Upper lobe of left lung (tissue), 6 donors: ENCODE measurements around the gene ATAT1. TPM values are rescaled to one million over a fixed set of nuclear protein-coding genes. Genes with fewer than 3 reads are reported as not detected.

Experiments
- ATAC-seq, 2 donors: fragments of 200-7000 bp; cut with Tn5 transposase; one replicate each; pipeline ENCODE4 v1.9.1; 2022; ENCODE audit warnings: mild to moderate bottlenecking in 2 of 2, moderate library complexity in 2 of 2; ENCODE audit not compliant: low FRiP score in 2 of 2
- DNase-seq, 2 donors: peaks; one replicate each; pipeline ENCODE4 v3.0.0-alpha.2; 2019 to 2020
- H3K27ac ChIP-seq, 4 donors: fragments of 200-600 bp; sonication (generic); one replicate each; pipeline ENCODE4 v1.5.1; 2016 to 2019
- H3K27me3 ChIP-seq, 4 donors: fragments of 200-600 bp; sonication (generic); one replicate each; pipeline ENCODE4 v1.5.1; 2017 to 2019
- H3K36me3 ChIP-seq, 4 donors: fragments of 200-600 bp; sonication (generic); one replicate each; pipeline ENCODE4 v1.5.1; 2016 to 2019
- H3K4me1 ChIP-seq, 4 donors: fragments of 200-600 bp; sonication (generic); one replicate each; pipeline ENCODE4 v1.5.1; 2018 to 2019
- H3K4me3 ChIP-seq, 4 donors: fragments of 200-600 bp; sonication (generic); one replicate each; pipeline ENCODE4 v1.5.1; 2017 to 2019; ENCODE audit warnings: mild to moderate bottlenecking in 2 of 4, moderate library complexity in 1 of 4
- H3K9me3 ChIP-seq, 4 donors: fragments of 200-600 bp; sonication (generic); one replicate each; pipeline ENCODE4 v1.5.1; 2018 to 2019
- CTCF ChIP-seq, 6 experiments: fragments of 450-650 bp in 4 of 6; fragments of 200-600 bp in 2 of 6; sonication (generic) in 2 of 6; IDR thresholded peaks; one replicate each; pipeline ENCODE4 v1.5.1; 2016 to 2019; ENCODE audit warnings: antibody characterized with exemption in 6 of 6
- EP300 ChIP-seq, 4 donors: sonication (generic); formaldehyde crosslinking; IDR thresholded peaks; one replicate each; pipeline ENCODE4 v1.5.1; 2017; ENCODE audit warnings: antibody characterized with exemption in 4 of 4, control low read depth in 2 of 4
- POLR2A ChIP-seq, 4 donors: fragments of 450-650 bp; IDR thresholded peaks; one replicate each; pipeline ENCODE4 v1.5.1; 2016 to 2017; ENCODE audit warnings: antibody characterized with exemption in 4 of 4, mild to moderate bottlenecking in 2 of 4
- POLR2AphosphoS5 ChIP-seq, 2 donors: sonication (generic); formaldehyde crosslinking; IDR thresholded peaks; one replicate each; pipeline ENCODE4 v1.5.1; 2017; ENCODE audit warnings: antibody characterized with exemption in 2 of 2
- WGBS, 2 donors: methylation state at CpG; one replicate each; pipeline ENCODE4 v1.1.5; 2017 to 2018; 5-methylcytosine and 5-hydroxymethylcytosine counted together
- small RNA-seq, 4 donors: library from RNA; depleted of rRNA; stranded (forward); fragments of <200 nt; gene quantifications; one replicate each; pipeline ENCODE3, GENCODE V24; 2016
- total RNA-seq, 6 donors: library from RNA; depleted of rRNA in 4 of 6; stranded (reverse); fragments of >200 nt in 4 of 6; gene quantifications; one replicate each; pipeline versions ENCODE4 v1.1.0 to v1.2.1, GENCODE V29; 2016 to 2021
- donor health status: DM: no; HTN: no; CAD: no; lungs with moderate emphysema.
- donor health status: DM: no; HTN: yes; CAD: no; lungs with severe emphysema.

ATAT1 gene
- total RNA-seq, 6 donors from 2014 or later, result 3.1 to 36.7 (median 6.2) TPM

DNA sequence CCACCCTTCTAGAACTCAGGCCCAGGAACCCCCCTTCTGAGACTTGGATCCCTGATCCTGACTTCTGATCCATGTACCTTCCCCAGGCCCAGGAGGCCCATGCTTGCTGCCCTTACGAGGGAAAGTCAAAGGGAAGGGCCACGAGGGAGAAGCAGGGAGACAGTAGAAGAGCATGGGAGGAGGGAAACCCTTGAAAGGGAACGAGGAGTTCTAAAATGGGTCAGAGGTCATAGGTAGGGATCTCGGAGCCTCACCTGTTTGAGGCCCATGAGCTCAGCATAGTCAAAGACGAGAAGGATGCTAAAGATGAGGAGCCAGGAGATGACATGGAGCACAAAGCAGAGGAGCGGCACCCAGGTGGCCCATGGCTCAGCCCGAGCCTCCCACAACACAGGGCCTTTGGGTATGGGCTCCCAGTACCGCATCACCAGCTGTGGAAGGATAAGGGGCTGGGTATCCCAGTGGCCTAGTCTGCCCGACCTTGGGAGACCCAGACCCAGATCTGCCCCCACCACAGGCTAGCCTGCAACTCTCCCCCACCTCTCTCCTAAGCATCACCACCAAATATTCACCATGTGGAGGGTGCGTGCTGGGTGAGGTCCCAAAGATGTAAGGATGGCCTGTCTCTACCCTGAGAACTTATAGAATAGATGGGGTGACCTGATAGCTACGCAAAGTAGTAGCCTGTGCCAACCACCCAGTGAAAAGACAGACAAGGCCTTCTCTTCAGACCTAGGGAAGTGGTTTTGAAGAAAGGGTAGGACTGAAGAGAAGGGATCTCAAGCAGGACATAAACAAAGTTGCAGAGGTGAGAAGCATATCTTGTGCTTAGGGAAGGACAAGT is 62.6 kb downstream of the ATAT1 start:
- TF ChIP-seq CTCF (IDR thresholded peaks at IDR 0.05) (no peak), EP300 (IDR thresholded peaks at IDR 0.05) (no peak), POLR2A (IDR thresholded peaks at IDR 0.05) (no peak), POLR2AphosphoS5 (IDR thresholded peaks at IDR 0.05) (no peak)
- H3K4me3 ChIP-seq, result peak overlapping the region in 1 of 4 donors; percentile 79
- WGBS, 2 donors, result 88 to 93% methylated on average over 11 of the region's 11 CpGs
- DNase-seq (peak in 1 of 2 donors; percentile 40), ATAC-seq (no peak)
- H3K36me3 ChIP-seq, result no peaks in the 10 kb centered on the region
- peak overlapping the region; percentile 99 to 100 (median 99) for H3K27ac ChIP-seq
- no peaks in the 10 kb centered on the region for H3K27me3 ChIP-seq
- no peaks in the 10 kb centered on the region for H3K9me3 ChIP-seq
- H3K4me1 ChIP-seq, result peaks cover 32 to 41% (median 37%) of the 10 kb centered on the region in 4 donors

- H3K27me3 ChIP-seq, result no peaks in the 10 kb centered on the region
- H3K4me1 ChIP-seq, result peaks cover 34 to 39% (median 36%) of the 10 kb centered on the region in 4 donors
- H3K36me3 ChIP-seq, result no peaks in the 10 kb centered on the region
- H3K4me3 ChIP-seq, result peak overlapping the region in 3 of 4 donors; percentile 68 to 79 (median 77)
- TF ChIP-seq EP300 (IDR thresholded peaks at IDR 0.05) (no peak), POLR2A (IDR thresholded peaks at IDR 0.05) (no peak), POLR2AphosphoS5 (IDR thresholded peaks at IDR 0.05) (no peak), CTCF (IDR thresholded peaks at IDR 0.05) (no peak)
- ATAC-seq (no peak), DNase-seq (no peak)
- peak overlapping the region; percentile 89 to 99 (median 99) for H3K27ac ChIP-seq
- WGBS, 2 donors, result 27 to 32% methylated on average over 4 of the region's 4 CpGs
- no peaks in the 10 kb centered on the region for H3K9me3 ChIP-seq
Observed at GRCh38 chr6:30689985-30690384, 63.3 kb downstream of the ATAT1 start.

DNA sequence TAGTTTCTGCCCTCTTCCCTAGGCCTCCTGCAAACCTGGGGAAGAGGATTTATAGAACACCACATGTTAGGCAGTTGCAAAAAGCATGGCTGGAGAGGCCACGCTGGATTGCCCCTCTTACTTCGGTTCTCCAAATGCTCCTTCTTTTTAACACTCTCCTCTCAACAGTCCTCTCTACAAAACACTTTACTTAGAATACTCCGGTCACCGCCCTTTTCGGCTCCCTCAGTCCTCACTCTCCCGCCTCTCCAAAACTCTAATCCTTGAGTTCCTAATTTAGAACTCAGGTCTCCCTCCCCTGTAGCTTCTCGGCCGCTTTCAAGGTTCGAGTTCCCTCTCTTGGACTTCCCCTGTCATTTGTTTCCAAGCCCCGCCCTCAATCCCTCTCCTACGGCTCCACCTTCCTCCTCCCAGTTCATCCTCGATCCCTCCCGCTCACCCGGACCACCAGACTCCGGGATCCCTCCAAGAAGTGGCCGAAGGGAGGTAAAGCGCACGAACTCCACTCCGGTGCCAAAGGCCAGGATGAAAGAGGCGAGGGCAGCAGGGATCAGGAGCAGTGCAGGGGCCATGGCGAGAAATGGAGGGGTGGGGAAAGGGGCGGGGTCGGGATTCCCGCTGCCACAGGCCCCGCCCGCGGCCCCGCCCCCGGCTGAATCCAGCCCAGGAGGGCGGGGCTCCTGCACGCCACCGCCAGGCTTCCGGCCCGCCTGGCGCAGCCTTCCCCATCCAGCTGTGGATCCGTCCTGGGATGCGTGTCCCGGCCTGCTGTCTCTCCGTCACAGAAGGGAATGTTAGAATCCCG is 63.9 kb downstream of the ATAT1 start, which contains the start of gene NRM:
TSS of gene NRM (minus strand) at position 582 of the 805 bp plus-strand sequence. CDS start at position 572, 10 bp downstream.
- Histone ChIP-seq H3K27ac (peak within 1 kb of the TSS; percentile 89 to 99 (median 99)), H3K9me3 (no peaks in the 10 kb centered on the region), H3K4me3 (peak within 1 kb of the TSS; percentile 56 to 79 (median 72)), H3K27me3 (no peaks in the 10 kb centered on the region), H3K36me3 (no peaks in the 10 kb centered on the region), H3K4me1 (peaks cover 28 to 38% (median 34%) of the 10 kb centered on the region in 4 donors)
- peak; percentile 89 to 97 for DNase-seq
- ATAC-seq, result peak; percentile 84 to 87
- WGBS, 2 donors, result 1% methylated on average over 26 to 40 of the region's 40 CpGs
- TF ChIP-seq POLR2A (IDR thresholded peaks at IDR 0.05), result peak in 1 of 4 donors; percentile 40
- TF ChIP-seq CTCF (IDR thresholded peaks at IDR 0.05), result no peak
- peak; percentile 44 to 70 for TF ChIP-seq POLR2AphosphoS5 (IDR thresholded peaks at IDR 0.05)
- TF ChIP-seq EP300 (IDR thresholded peaks at IDR 0.05), result peak in 1 of 4 donors; percentile 50

- Histone ChIP-seq H3K9me3 (no peaks in the 10 kb centered on the region), H3K36me3 (no peaks in the 10 kb centered on the region), H3K27me3 (no peaks in the 10 kb centered on the region), H3K4me1 (peaks cover 28 to 38% (median 33%) of the 10 kb centered on the region in 4 donors), H3K27ac (peak overlapping the region; percentile 89 to 99 (median 99)), H3K4me3 (peak overlapping the region in 3 of 4 donors; percentile 68 to 79 (median 77))
- DNase-seq (no peak), ATAC-seq (no peak)
- TF ChIP-seq EP300 (IDR thresholded peaks at IDR 0.05) (no peak), POLR2A (IDR thresholded peaks at IDR 0.05) (no peak)
- WGBS, 2 donors, result 18 to 22% methylated on average over 8 of the region's 8 CpGs
Observed at GRCh38 chr6:30691208-30691847, 64.7 kb downstream of the ATAT1 start.

Small RNAs within 50 kb of the gene (small RNA-seq; reads per million reads assigned to genes)
- gene MIR877, result 1.5 to 12.6 (median 6.1) reads per million in 4 donors

Other genes with a start within 250 kb of the ATAT1 start
- 1,000 to 10,000 TPM in 2 of 6 donors, 100 to 1,000 TPM in 4; 553 to 1,296 (median 975) TPM for gene HLA-E, start 137.4 kb upstream of the ATAT1 start, total RNA-seq
- 10 to 100 TPM; 30.4 to 60.6 (median 51.2) TPM for gene GNL1, start 70.4 kb upstream of the ATAT1 start, total RNA-seq
- 10 to 100 TPM in 1 of 6 donors, 1 to 10 TPM in 5; 6.0 to 13.6 (median 7.0) TPM for gene PRR3, start 69.6 kb upstream of the ATAT1 start, total RNA-seq
- 10 to 100 TPM; 41.2 to 57.6 (median 52.9) TPM for gene ABCF1, start 55.4 kb upstream of the ATAT1 start, total RNA-seq
- 10 to 100 TPM; 32.0 to 72.1 (median 50.7) TPM for gene PPP1R10, start 9.6 kb upstream of the ATAT1 start, total RNA-seq
- gene MRPS18B, start 9.0 kb upstream of the ATAT1 start, total RNA-seq, result 10 to 100 TPM; 23.0 to 62.5 (median 45.7) TPM
- 10 to 100 TPM in 5 of 6 donors, 1 to 10 TPM in 1; 8.8 to 57.6 (median 15.2) TPM for gene C6orf136, start 20.3 kb downstream of the ATAT1 start, total RNA-seq
- 10 to 100 TPM; 28.1 to 60.8 (median 31.8) TPM for gene DHX16, start 46.1 kb downstream of the ATAT1 start, total RNA-seq
- 100 to 1,000 TPM in 1 of 6 donors, 10 to 100 TPM in 5; 23.5 to 103 (median 60.8) TPM for gene PPP1R18, start 59.8 kb downstream of the ATAT1 start, total RNA-seq
- 10 to 100 TPM in 1 of 6 donors, 1 to 10 TPM in 5; 3.3 to 13.4 (median 7.2) TPM for gene NRM, start 64.1 kb downstream of the ATAT1 start, total RNA-seq
- gene MDC1, start 90.4 kb downstream of the ATAT1 start, total RNA-seq, result 10 to 100 TPM; 13.5 to 33.5 (median 24.2) TPM
- gene TUBB, start 93.5 kb downstream of the ATAT1 start, total RNA-seq, result 100 to 1,000 TPM in 4 of 6 donors, 10 to 100 TPM in 2; 71.2 to 347 (median 149) TPM
- 100 to 1,000 TPM; 133 to 212 (median 143) TPM for gene FLOT1, start 115.8 kb downstream of the ATAT1 start, total RNA-seq
- 10 to 100 TPM in 4 of 6 donors, 1 to 10 TPM in 2; 4.2 to 61.1 (median 19.8) TPM for gene IER3, start 117.7 kb downstream of the ATAT1 start, total RNA-seq